ENCODE results near the gene ST6GALNAC3.

Gene ST6GALNAC3

DNA sequence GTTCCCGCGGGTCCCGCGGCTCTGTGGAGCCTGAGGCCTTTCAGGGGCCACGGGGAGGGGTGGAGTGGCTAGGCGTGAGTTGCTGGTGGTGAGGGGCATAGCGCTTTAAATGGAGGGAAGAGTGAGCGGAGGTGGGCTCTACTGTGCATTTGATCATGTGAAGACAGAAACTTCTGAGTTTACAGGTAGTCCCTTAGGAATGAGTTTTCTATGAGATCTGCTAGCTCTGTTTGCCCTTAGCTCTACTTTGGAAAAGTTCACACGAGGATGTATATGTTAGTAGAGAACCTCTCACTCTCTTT lies 593 bp downstream of the ST6GALNAC3 start:
- H3K27me3 ChIP-seq (ENCODE audit: insufficient read depth, low read length): peaks cover 8% of the 10 kb centered on the region; the same call in 1 of the 2 replicates
- peak overlapping the region; percentile 43 for H3K27ac ChIP-seq (ENCODE audit: low read length)
- peaks cover 22% of the 10 kb centered on the region; the same call in 1 of the 2 replicates for H3K4me1 ChIP-seq (ENCODE audit: insufficient read depth, low read length)
- no peaks in the 10 kb centered on the region for H3K9me3 ChIP-seq (ENCODE audit: insufficient read depth, low read depth, low read length)
- H3K36me3 ChIP-seq (ENCODE audit: insufficient read depth, low read depth, low read length): no peaks in the 10 kb centered on the region
- H3K9ac ChIP-seq (ENCODE audit: low read depth, low read length): peak overlapping the region; percentile 89; the same call in 1 of the 2 replicates
- peak overlapping the region; percentile 95 for H3K4me3 ChIP-seq (ENCODE audit: low read length)

DNA sequence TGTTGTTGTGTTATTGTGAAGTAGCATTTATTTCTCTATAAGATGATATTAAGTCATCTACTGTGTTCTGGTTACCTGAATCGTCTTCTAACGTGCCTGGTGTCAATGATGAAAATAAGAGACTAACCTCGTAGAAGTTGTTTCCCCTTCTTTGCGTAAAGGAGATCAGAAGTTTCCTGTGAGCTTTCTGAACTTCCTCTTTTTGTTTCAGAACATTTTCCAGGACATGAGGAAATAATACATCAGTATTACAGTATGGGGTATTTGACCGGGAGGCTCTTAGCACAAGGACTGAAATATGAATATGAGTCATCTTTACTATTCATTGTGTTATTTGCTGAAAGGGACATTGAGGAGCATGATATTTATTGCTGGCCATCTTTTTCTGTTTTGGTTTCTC lies 1.3 kb downstream of the ST6GALNAC3 start:
- Histone ChIP-seq H3K4me3 (ENCODE audit: low read length) (peak overlapping the region; percentile 95), H3K9me3 (ENCODE audit: insufficient read depth, low read depth, low read length) (no peaks in the 10 kb centered on the region), H3K36me3 (ENCODE audit: insufficient read depth, low read depth, low read length) (no peaks in the 10 kb centered on the region), H3K4me1 (ENCODE audit: insufficient read depth, low read length) (peaks cover 22% of the 10 kb centered on the region; the same call in 1 of the 2 replicates), H3K27ac (ENCODE audit: low read length) (no peak overlapping the region), H3K27me3 (ENCODE audit: insufficient read depth, low read length) (peaks cover 8% of the 10 kb centered on the region; the same call in 1 of the 2 replicates), H3K9ac (ENCODE audit: low read depth, low read length) (peak overlapping the region; percentile 89; the same call in 1 of the 2 replicates)

- no peaks in the 10 kb centered on the region for H3K27me3 ChIP-seq (ENCODE audit: insufficient read depth, low read length)
- H3K9ac ChIP-seq (ENCODE audit: low read depth, low read length): no peak overlapping the region
- no peaks in the 10 kb centered on the region for H3K9me3 ChIP-seq (ENCODE audit: insufficient read depth, low read depth, low read length)
- no peaks in the 10 kb centered on the region for H3K36me3 ChIP-seq (ENCODE audit: insufficient read depth, low read depth, low read length)
- H3K4me3 ChIP-seq (ENCODE audit: low read length): no peak overlapping the region
- no peak overlapping the region for H3K27ac ChIP-seq (ENCODE audit: low read length)
- peaks cover 24% of the 10 kb centered on the region; the same call in 1 of the 2 replicates for H3K4me1 ChIP-seq (ENCODE audit: insufficient read depth, low read length)
These were observed 5.1 kb downstream of the ST6GALNAC3 start for GRCh38 chr1:76079475-76080227.

- H3K4me3 ChIP-seq (ENCODE audit: low read length): no peak overlapping the region
- H3K27me3 ChIP-seq (ENCODE audit: insufficient read depth, low read length): no peaks in the 10 kb centered on the region
- no peaks in the 10 kb centered on the region for H3K36me3 ChIP-seq (ENCODE audit: insufficient read depth, low read depth, low read length)
- no peak overlapping the region for H3K9ac ChIP-seq (ENCODE audit: low read depth, low read length)
- H3K9me3 ChIP-seq (ENCODE audit: insufficient read depth, low read depth, low read length): no peaks in the 10 kb centered on the region
- H3K4me1 ChIP-seq (ENCODE audit: insufficient read depth, low read length): peaks cover 21% of the 10 kb centered on the region; the same call in 1 of the 2 replicates
- H3K27ac ChIP-seq (ENCODE audit: low read length): no peak overlapping the region
These were observed 6.1 kb downstream of the ST6GALNAC3 start for GRCh38 chr1:76080552-76081079.

DNA sequence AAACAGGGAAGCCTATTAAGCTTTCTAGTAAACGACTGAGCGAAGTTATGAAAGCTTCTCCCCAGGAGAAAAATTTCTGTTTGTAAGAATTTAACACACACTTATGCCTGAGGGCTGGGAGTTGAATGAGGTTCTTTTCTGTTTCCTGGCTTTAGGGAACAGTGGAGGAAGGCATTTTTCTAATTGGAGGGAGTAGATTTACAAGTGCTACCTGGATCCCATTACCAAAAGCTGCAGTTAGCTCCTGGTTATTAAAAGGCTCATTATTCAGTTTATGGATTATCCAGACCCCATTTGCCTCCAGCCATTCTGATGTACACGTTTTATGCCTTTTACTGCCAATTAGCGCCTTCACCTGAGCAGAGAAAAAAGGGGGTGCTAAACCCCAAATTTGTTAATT lies 7.5 kb downstream of the ST6GALNAC3 start:
- Histone ChIP-seq H3K27me3 (ENCODE audit: insufficient read depth, low read length) (no peaks in the 10 kb centered on the region), H3K4me3 (ENCODE audit: low read length) (no peak overlapping the region), H3K9ac (ENCODE audit: low read depth, low read length) (no peak overlapping the region), H3K27ac (ENCODE audit: low read length) (no peak overlapping the region), H3K36me3 (ENCODE audit: insufficient read depth, low read depth, low read length) (no peaks in the 10 kb centered on the region), H3K4me1 (ENCODE audit: insufficient read depth, low read length) (peaks cover 17% of the 10 kb centered on the region; the same call in 1 of the 2 replicates), H3K9me3 (ENCODE audit: insufficient read depth, low read depth, low read length) (no peaks in the 10 kb centered on the region)

- H3K27me3 ChIP-seq (ENCODE audit: insufficient read depth, low read length): no peaks in the 10 kb centered on the region
- peaks cover 17% of the 10 kb centered on the region; the same call in 1 of the 2 replicates for H3K4me1 ChIP-seq (ENCODE audit: insufficient read depth, low read length)
- no peaks in the 10 kb centered on the region for H3K9me3 ChIP-seq (ENCODE audit: insufficient read depth, low read depth, low read length)
- H3K4me3 ChIP-seq (ENCODE audit: low read length): no peak overlapping the region
- H3K9ac ChIP-seq (ENCODE audit: low read depth, low read length): no peak overlapping the region
- H3K27ac ChIP-seq (ENCODE audit: low read length): no peak overlapping the region
- no peaks in the 10 kb centered on the region for H3K36me3 ChIP-seq (ENCODE audit: insufficient read depth, low read depth, low read length)
These were observed 8.6 kb downstream of the ST6GALNAC3 start for GRCh38 chr1:76083189-76083588.

GRCh38 chr1:76084029-76084627 lies 9.6 kb downstream of the ST6GALNAC3 start:
- H3K9ac ChIP-seq (ENCODE audit: low read depth, low read length): no peak overlapping the region
- peaks cover 17% of the 10 kb centered on the region; the same call in 1 of the 2 replicates for H3K4me1 ChIP-seq (ENCODE audit: insufficient read depth, low read length)
- H3K9me3 ChIP-seq (ENCODE audit: insufficient read depth, low read depth, low read length): no peaks in the 10 kb centered on the region
- no peaks in the 10 kb centered on the region for H3K36me3 ChIP-seq (ENCODE audit: insufficient read depth, low read depth, low read length)
- no peak overlapping the region for H3K27ac ChIP-seq (ENCODE audit: low read length)
- no peak overlapping the region for H3K4me3 ChIP-seq (ENCODE audit: low read length)
- H3K27me3 ChIP-seq (ENCODE audit: insufficient read depth, low read length): no peaks in the 10 kb centered on the region

DNA sequence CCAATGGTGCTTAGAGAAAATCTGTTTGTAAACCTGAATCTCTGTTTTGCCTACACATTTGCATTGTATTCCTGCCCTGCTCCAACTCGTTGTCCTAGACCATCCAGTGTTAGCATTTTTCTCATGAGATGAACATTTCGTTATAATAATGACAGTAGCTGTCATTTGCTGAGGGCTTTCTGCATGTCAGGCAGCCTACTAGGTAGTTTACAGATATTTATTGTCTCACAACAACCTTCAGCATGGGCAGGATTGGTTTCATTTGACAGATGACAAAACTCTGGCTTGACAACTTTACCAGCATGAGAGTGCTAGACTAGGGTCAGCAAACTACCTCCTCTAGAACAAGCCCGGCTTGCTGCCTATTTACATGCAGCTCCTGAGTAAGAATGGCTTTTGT lies 10.1 kb downstream of the ST6GALNAC3 start:
- Histone ChIP-seq H3K36me3 (ENCODE audit: insufficient read depth, low read depth, low read length) (no peaks in the 10 kb centered on the region), H3K4me3 (ENCODE audit: low read length) (no peak overlapping the region), H3K4me1 (ENCODE audit: insufficient read depth, low read length) (peaks cover 15% of the 10 kb centered on the region; the same call in 1 of the 2 replicates), H3K9me3 (ENCODE audit: insufficient read depth, low read depth, low read length) (no peaks in the 10 kb centered on the region), H3K27ac (ENCODE audit: low read length) (no peak overlapping the region), H3K9ac (ENCODE audit: low read depth, low read length) (no peak overlapping the region), H3K27me3 (ENCODE audit: insufficient read depth, low read length) (no peaks in the 10 kb centered on the region)

- no peak overlapping the region for H3K4me3 ChIP-seq (ENCODE audit: low read length)
- no peaks in the 10 kb centered on the region for H3K9me3 ChIP-seq (ENCODE audit: insufficient read depth, low read depth, low read length)
- peaks cover 22% of the 10 kb centered on the region for H3K4me1 ChIP-seq (ENCODE audit: insufficient read depth, low read length)
- no peak overlapping the region for H3K27ac ChIP-seq (ENCODE audit: low read length)
- no peak overlapping the region for H3K9ac ChIP-seq (ENCODE audit: low read depth, low read length)
- no peaks in the 10 kb centered on the region for H3K36me3 ChIP-seq (ENCODE audit: insufficient read depth, low read depth, low read length)
- H3K27me3 ChIP-seq (ENCODE audit: insufficient read depth, low read length): no peaks in the 10 kb centered on the region
These were observed 11.6 kb downstream of the ST6GALNAC3 start for GRCh38 chr1:76086109-76086508.

DNA sequence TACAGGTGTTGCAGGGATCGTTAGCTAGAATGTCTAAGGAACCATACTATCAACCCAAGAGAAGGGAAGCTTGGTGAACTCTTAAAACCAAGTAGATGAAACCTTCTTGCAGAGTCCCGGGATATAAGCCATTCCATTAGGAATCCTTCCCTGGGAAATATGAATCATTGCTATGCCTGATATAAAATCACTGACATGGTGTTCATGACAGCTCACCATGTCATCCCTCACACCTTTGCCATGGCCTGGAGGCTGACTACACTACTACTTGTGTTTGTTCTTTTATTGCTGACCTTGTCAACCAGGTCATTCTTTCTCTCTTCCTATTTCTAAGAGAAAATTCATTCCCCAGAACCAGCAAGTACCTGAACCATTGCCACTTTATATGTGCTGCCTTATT lies 12.1 kb downstream of the ST6GALNAC3 start:
- no peaks in the 10 kb centered on the region for H3K9me3 ChIP-seq (ENCODE audit: insufficient read depth, low read depth, low read length)
- H3K4me1 ChIP-seq (ENCODE audit: insufficient read depth, low read length): peaks cover 26% of the 10 kb centered on the region
- H3K27ac ChIP-seq (ENCODE audit: low read length): no peak overlapping the region
- no peak overlapping the region for H3K4me3 ChIP-seq (ENCODE audit: low read length)
- no peak overlapping the region for H3K9ac ChIP-seq (ENCODE audit: low read depth, low read length)
- H3K36me3 ChIP-seq (ENCODE audit: insufficient read depth, low read depth, low read length): no peaks in the 10 kb centered on the region
- H3K27me3 ChIP-seq (ENCODE audit: insufficient read depth, low read length): no peaks in the 10 kb centered on the region

DNA sequence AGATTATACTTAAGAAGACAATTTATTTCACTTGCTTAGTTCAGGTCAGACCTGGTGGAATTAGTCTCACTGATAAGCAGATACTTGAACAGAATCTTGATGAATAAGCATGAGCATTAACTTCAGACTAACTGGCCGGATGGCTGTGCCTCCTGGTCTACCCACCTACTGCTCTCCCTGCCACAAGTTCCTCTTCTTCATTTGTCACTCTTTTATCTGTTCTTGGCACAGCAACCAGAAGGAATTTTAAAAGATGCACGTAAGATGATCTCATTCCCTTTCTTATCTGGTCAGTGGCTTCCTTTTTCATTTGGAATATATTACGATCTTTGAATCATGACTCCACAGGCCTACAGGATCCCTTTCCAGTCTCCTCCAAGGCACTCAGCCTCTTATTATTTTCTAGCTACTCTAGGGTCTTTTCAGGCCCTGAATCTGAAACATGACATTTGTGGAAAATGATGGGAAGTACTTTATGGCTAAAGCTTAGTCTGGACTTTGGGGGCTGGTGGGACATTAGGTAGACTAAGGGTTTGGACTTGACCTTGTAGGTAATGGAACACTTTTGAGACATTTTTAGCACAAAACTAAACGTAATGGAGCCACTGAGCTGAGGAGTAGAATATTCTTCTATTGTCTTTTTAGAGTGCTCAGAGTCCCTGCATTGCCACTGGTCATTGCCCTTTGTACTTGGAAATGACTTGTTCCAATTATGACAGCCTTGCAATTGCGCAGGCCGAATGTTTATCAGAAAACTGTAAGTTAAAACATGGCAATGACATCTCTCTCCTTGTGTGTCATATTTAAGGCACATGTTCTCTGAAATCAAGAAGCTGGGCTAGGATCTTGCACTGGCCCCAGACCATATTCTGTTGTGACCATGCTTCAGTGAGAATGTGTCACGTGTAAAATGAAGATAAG lies 16.0 kb downstream of the ST6GALNAC3 start:
- Histone ChIP-seq H3K36me3 (ENCODE audit: insufficient read depth, low read depth, low read length) (no peaks in the 10 kb centered on the region), H3K4me3 (ENCODE audit: low read length) (no peak overlapping the region), H3K4me1 (ENCODE audit: insufficient read depth, low read length) (peaks cover 14% of the 10 kb centered on the region), H3K9me3 (ENCODE audit: insufficient read depth, low read depth, low read length) (no peaks in the 10 kb centered on the region), H3K27me3 (ENCODE audit: insufficient read depth, low read length) (no peaks in the 10 kb centered on the region), H3K27ac (ENCODE audit: low read length) (no peak overlapping the region), H3K9ac (ENCODE audit: low read depth, low read length) (no peak overlapping the region)
